CD4-positive, alpha-beta T cell (primary cell): ENCODE results near the gene AAMP. TPM values are rescaled to one million over a fixed set of nuclear protein-coding genes. Genes with fewer than 3 reads are reported as not detected.
A peak's percentile ranks its signal among the peaks of the same experiment; 100 is the strongest.

ENCODE experiments used
- ATAC-seq: fragments of 200-7000 bp; cut with Tn5 transposase; one replicate; pipeline ENCODE4 v1.10.0; 2022; ENCODE audit warnings: mild to moderate bottlenecking; ENCODE audit not compliant: poor library complexity
- CTCF ChIA-PET: fragments of 350-600 bp; sonication (Branson Sonifier 250); formaldehyde crosslinking; loops from one replicate; lab custom pipeline; 2021; ENCODE audit warnings: antibody characterized with exemption, inconsistent platforms; lab: Charles Lee
- POLR2A ChIA-PET: fragments of 350-600 bp; sonication (Branson Sonifier 250); formaldehyde crosslinking; loops from one replicate; lab custom pipeline; 2021; ENCODE audit warnings: antibody characterized with exemption, inconsistent platforms; lab: Charles Lee
- DNase-seq, 14 experiments: peaks; one replicate each; pipeline ENCODE4 v3.0.0-alpha.2; 2013 to 2020; ENCODE audit warnings: mixed read lengths in 2 of 14
- H3K27ac ChIP-seq, 2 donors: one replicate each; pipeline versions ENCODE4 v1.5.1 to v1.7.0; 2013; ENCODE audit warnings: low read length in 2 of 2, low read depth in 1 of 2, mild to moderate bottlenecking in 1 of 2
- H3K27me3 ChIP-seq, 2 experiments: 1 replicate in 1 of 2; 2 replicates in 1 of 2; pipeline versions ENCODE4 v1.6.1 to v1.7.0; 2013; ENCODE audit warnings: low read length in 2 of 2, control low read depth in 1 of 2, mild to moderate bottlenecking in 1 of 2, moderate library complexity in 1 of 2; ENCODE audit not compliant: insufficient read depth in 2 of 2, control insufficient read depth in 1 of 2
- H3K36me3 ChIP-seq: one replicate; pipeline ENCODE4 v1.6.1; 2013; ENCODE audit warnings: low read length, control low read depth; ENCODE audit not compliant: insufficient read depth
- H3K4me1 ChIP-seq: one replicate; pipeline ENCODE4 v1.6.1; 2013; ENCODE audit warnings: low read length, control low read depth; ENCODE audit not compliant: insufficient read depth
- H3K4me3 ChIP-seq: one replicate; pipeline ENCODE4 v1.5.1; 2013; ENCODE audit warnings: mild to moderate bottlenecking, low read length, moderate library complexity
- H3K9me3 ChIP-seq, 2 experiments: 1 replicate in 1 of 2; 2 replicates in 1 of 2; pipeline versions ENCODE4 v1.6.1 to v1.7.0; 2013; ENCODE audit warnings: low read length in 2 of 2, mild to moderate bottlenecking in 2 of 2, control low read depth in 1 of 2, moderate library complexity in 1 of 2; ENCODE audit not compliant: control insufficient read depth in 1 of 2, insufficient read depth in 1 of 2
- H3K27ac Mint-ChIP-seq: one replicate; pipeline ENCODE4 v1.8.0; 2020; ENCODE audit warnings: mixed read lengths
- H3K27me3 Mint-ChIP-seq: one replicate; pipeline ENCODE4 v1.8.0; 2021; ENCODE audit warnings: mixed read lengths
- H3K36me3 Mint-ChIP-seq: one replicate; pipeline ENCODE4 v1.8.0; 2021; ENCODE audit warnings: low read depth, mixed read lengths
- H3K4me1 Mint-ChIP-seq: one replicate; pipeline ENCODE4 v1.8.0; 2021; ENCODE audit warnings: low read depth, mixed read lengths
- H3K4me3 Mint-ChIP-seq: one replicate; pipeline ENCODE4 v1.8.0; 2020; ENCODE audit warnings: mild to moderate bottlenecking, mixed read lengths
- H3K9me3 Mint-ChIP-seq: one replicate; pipeline ENCODE4 v1.8.0; 2020; ENCODE audit warnings: mixed read lengths
- intact Hi-C, 2 experiments: fragments of 100-400 bp; cut with DNase I in 1 of 2; cut with micrococcal nuclease in 1 of 2; formaldehyde crosslinking; loops; one replicate each; pipeline versions ENCODE4 v1.15.1 to v1.9.0; 2023 to 2025; cut with DNase I, micrococcal nuclease
- total RNA-seq, 174 experiments: library from RNA in 2 of 174; stranded (reverse) in 2 of 174; gene quantifications; one replicate each; pipeline ENCODE4 v1.2.3 and lab custom pipeline; 2021 to 2026
- TF ChIP-seq, protein P1 (sequence below): fragments of 200-600 bp; IDR thresholded peaks from one replicate; pipeline ENCODE4 v1.8.0; 2022; ENCODE audit warnings: antibody characterized with exemption, mild to moderate bottlenecking

AAMP gene
- total RNA-seq, 2 experiments from 2014 or later, result 40.2 to 42.5 TPM

- ChIA-PET CTCF (no interaction called here), POLR2A (interaction anchor here (0.6 to 7.8 kb wide), 5 partner anchors 9 to 57 kb away, joined by 3 to 64 read pairs (median 5); partner anchors contain the start of genes AAMP, ARPC2, GPBAR1 and PNKD)
- Histone ChIP-seq H3K27ac (no peak overlapping the region), H3K36me3 (peaks cover 82% of the 10 kb centered on the region), H3K9me3 (no peaks in the 10 kb centered on the region), H3K27me3 (no peaks in the 10 kb centered on the region), H3K4me3 (no peak overlapping the region), H3K4me1 (peaks cover 88% of the 10 kb centered on the region)
- Mint-ChIP-seq H3K4me3 (peak overlapping the region; percentile 16), H3K4me1 (peaks cover 86% of the 10 kb centered on the region), H3K27ac (peak overlapping the region; percentile 96), H3K36me3 (peaks cover 92% of the 10 kb centered on the region), H3K27me3 (no peaks in the 10 kb centered on the region), H3K9me3 (no peaks in the 10 kb centered on the region)
- TF ChIP-seq, protein P1, sequence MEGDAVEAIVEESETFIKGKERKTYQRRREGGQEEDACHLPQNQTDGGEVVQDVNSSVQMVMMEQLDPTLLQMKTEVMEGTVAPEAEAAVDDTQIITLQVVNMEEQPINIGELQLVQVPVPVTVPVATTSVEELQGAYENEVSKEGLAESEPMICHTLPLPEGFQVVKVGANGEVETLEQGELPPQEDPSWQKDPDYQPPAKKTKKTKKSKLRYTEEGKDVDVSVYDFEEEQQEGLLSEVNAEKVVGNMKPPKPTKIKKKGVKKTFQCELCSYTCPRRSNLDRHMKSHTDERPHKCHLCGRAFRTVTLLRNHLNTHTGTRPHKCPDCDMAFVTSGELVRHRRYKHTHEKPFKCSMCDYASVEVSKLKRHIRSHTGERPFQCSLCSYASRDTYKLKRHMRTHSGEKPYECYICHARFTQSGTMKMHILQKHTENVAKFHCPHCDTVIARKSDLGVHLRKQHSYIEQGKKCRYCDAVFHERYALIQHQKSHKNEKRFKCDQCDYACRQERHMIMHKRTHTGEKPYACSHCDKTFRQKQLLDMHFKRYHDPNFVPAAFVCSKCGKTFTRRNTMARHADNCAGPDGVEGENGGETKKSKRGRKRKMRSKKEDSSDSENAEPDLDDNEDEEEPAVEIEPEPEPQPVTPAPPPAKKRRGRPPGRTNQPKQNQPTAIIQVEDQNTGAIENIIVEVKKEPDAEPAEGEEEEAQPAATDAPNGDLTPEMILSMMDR, result no peak
- ATAC-seq (no peak), DNase-seq (no peak)
- intact Hi-C loops, result loop anchor here in 1 of 2 experiments (5.0 kb wide), 1 partner anchor 40 kb away; no protein-coding TSS in a partner anchor
These were observed 43.0 kb downstream of the AAMP start for GRCh38 chr2:218226903-218227302.

GRCh38 chr2:218224186-218224585, 45.8 kb downstream of the AAMP start:
- peaks cover 74% of the 10 kb centered on the region for H3K36me3 ChIP-seq
- H3K27me3 ChIP-seq, result no peaks in the 10 kb centered on the region
- peaks cover 92% of the 10 kb centered on the region for H3K4me1 ChIP-seq
- Mint-ChIP-seq H3K9me3 (no peaks in the 10 kb centered on the region), H3K27me3 (no peaks in the 10 kb centered on the region), H3K4me1 (peaks cover 93% of the 10 kb centered on the region), H3K4me3 (peak overlapping the region; percentile 80), H3K36me3 (peaks cover 94% of the 10 kb centered on the region), H3K27ac (peak overlapping the region; percentile 96)
- TF ChIP-seq, protein P1, result no peak
- no peak for ATAC-seq
- no peak for DNase-seq
- H3K4me3 ChIP-seq, result no peak overlapping the region
- ChIA-PET POLR2A (interaction anchor here (7.8 kb wide), 1 partner anchor 6 kb away, joined by 64 read pairs; the partner anchor contains the start of gene ARPC2), CTCF (interaction anchor here (0.9 to 2.5 kb wide), 2 partner anchors 33 to 46 kb away, joined by 3 to 10 read pairs; partner anchors contain the start of genes AAMP and PNKD)
- intact Hi-C loops, result loop anchor here in 1 of 2 experiments (5.0 kb wide), 2 partner anchors 37 to 173 kb away; partner anchors contain the start of gene CTDSP1
- peak overlapping the region; percentile 12 to 45 for H3K27ac ChIP-seq
- no peaks in the 10 kb centered on the region for H3K9me3 ChIP-seq

- Mint-ChIP-seq H3K4me3 (peak overlapping the region; percentile 67), H3K27ac (peak overlapping the region; percentile 96), H3K36me3 (peaks cover 93% of the 10 kb centered on the region), H3K4me1 (peaks cover 91% of the 10 kb centered on the region), H3K9me3 (no peaks in the 10 kb centered on the region), H3K27me3 (no peaks in the 10 kb centered on the region)
- POLR2A ChIA-PET, result interaction anchor here (1.0 to 1.5 kb wide), 3 partner anchors 8 to 63 kb away, joined by 3 to 4 read pairs (median 4); no protein-coding TSS in a partner anchor
- ATAC-seq, result peak; percentile 50
- H3K27ac ChIP-seq, result peak overlapping the region; percentile 12 to 45
- peak overlapping the region; percentile 4 for H3K4me3 ChIP-seq
- peaks cover 86% of the 10 kb centered on the region for H3K4me1 ChIP-seq
- DNase-seq, result peak in 6 of 14 experiments; percentile 11 to 50 (median 37)
- intact Hi-C loops, result loop anchor here in 1 of 2 experiments (5.0 kb wide), 2 partner anchors 36 to 174 kb away; partner anchors contain the start of gene CTDSP1
- H3K9me3 ChIP-seq, result no peaks in the 10 kb centered on the region
- CTCF ChIA-PET, result no interaction called here
- H3K27me3 ChIP-seq, result no peaks in the 10 kb centered on the region
- peaks cover 65% of the 10 kb centered on the region for H3K36me3 ChIP-seq
- TF ChIP-seq, protein P1, result no peak
These were observed 46.9 kb downstream of the AAMP start for GRCh38 chr2:218223046-218223445.
